WI38 (cell line): Measurements from ENCODE around the gene H2BW2.
"Not testable (repeated sequence)": the region's sequence is repeated elsewhere in the genome, so short reads cannot be mapped to it uniquely, and the experiment has no call there.

ENCODE experiments used
- H3K4me3 ChIP-seq: 2 replicates; pipeline ENCODE4 v1.5.1; 2011; ENCODE audit warnings: low read depth, mild to moderate bottlenecking, control low read depth, low read length
- TF ChIP-seq, protein P1 (sequence below): IDR thresholded peaks from 2 replicates; pipeline ENCODE4 v1.5.1; 2012; ENCODE audit warnings: low read depth, mild to moderate bottlenecking, control low read depth, low read length

H2BW2 gene

DNA sequence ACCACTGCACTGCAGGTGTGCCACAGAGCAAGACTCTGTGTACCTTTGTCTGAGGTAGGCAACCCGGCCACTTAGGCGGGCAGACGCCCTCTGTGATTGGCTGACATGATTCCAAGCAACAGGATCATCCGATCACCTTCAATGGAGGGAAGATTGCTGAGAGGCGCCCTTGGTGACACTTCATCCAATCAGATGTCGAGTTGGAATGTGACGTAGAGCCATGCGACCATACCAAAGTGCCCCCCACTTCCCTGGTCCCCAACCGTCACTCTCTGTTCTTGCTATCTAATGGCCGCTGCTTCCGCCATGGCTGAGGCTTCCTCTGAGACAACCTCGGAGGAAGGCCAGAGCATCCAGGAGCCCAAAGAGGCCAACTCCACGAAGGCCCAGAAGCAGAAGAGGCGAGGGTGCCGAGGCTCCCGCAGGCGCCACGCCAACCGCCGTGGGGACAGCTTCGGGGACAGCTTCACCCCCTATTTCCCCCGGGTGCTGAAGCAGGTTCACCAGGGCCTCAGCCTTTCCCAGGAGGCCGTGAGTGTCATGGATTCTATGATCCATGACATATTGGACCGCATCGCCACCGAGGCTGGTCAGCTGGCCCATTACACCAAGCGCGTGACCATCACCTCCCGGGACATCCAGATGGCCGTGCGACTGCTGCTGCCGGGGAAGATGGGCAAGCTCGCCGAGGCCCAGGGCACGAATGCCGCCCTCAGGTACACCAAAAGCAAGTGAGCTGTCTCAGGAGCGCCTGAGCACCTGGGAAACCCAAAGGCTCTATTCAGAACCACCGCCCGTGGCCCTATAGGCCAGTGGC, at the start of gene H2BW2:
H2BW2 (plus strand) TSS at position 268 of the 817 bp plus-strand sequence; CDS start at position 307, 39 bp downstream.
- no peak within 1 kb of the TSS for H3K4me3 ChIP-seq
- TF ChIP-seq, protein P1, sequence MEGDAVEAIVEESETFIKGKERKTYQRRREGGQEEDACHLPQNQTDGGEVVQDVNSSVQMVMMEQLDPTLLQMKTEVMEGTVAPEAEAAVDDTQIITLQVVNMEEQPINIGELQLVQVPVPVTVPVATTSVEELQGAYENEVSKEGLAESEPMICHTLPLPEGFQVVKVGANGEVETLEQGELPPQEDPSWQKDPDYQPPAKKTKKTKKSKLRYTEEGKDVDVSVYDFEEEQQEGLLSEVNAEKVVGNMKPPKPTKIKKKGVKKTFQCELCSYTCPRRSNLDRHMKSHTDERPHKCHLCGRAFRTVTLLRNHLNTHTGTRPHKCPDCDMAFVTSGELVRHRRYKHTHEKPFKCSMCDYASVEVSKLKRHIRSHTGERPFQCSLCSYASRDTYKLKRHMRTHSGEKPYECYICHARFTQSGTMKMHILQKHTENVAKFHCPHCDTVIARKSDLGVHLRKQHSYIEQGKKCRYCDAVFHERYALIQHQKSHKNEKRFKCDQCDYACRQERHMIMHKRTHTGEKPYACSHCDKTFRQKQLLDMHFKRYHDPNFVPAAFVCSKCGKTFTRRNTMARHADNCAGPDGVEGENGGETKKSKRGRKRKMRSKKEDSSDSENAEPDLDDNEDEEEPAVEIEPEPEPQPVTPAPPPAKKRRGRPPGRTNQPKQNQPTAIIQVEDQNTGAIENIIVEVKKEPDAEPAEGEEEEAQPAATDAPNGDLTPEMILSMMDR, result no peak

DNA sequence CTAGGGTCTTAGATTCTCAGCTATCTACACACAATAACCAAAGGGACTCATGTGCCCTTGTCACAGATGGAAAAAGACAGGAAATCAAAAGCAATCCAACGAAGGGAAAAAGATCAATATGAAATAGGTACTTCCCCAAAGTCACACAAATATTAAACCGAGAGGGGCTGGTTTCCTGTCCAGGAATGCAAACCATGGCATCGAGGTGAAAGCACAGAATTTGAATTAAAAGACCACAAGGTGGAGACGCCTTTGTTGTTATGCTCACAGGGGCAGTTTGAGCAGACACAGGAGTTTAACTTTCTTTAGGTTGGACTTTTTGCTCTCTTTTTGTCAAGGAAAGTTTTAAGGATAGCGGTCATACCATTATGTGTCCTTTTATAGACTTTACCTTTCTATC, 40.5 kb upstream of the H2BW2 start:
- TF ChIP-seq, protein P1, result no peak
- no peak overlapping the region for H3K4me3 ChIP-seq

GRCh38 chrX:104008831-104009230, 30.9 kb upstream of the H2BW2 start:
- H3K4me3 ChIP-seq, result no peak overlapping the region
- TF ChIP-seq, protein P1, result no peak

GRCh38 chrX:104013158-104013557, 26.6 kb upstream of the H2BW2 start:
- TF ChIP-seq, protein P1, result no peak
- H3K4me3 ChIP-seq, result no peak overlapping the region

- TF ChIP-seq, protein P1, result no peak
Measured at GRCh38 chrX:104013606-104014005, 26.1 kb upstream of the H2BW2 start, which contains the start of gene H2BW1. H2BW1 (minus strand) TSS chrX:104013708; CDS start chrX:104013576, 132 bp downstream.

DNA sequence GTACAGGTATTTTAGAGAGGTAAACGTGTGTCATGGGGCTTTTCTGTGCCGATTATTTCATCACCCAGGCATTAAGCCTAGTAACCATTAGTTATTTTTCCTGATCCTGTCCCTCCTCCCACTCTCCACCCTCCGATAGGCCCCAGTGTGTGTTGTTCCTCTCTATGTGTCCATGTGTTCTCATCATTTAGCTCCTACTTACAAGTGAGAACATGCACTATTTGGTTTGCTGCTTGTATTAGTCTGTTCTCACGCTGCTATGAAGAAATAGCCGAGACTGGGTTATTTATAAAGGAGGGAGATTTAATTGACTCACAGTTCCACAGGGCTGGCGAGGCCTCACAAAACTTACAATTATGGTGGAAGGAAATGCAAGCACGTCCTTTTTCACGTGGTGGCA, 24.2 kb upstream of the H2BW2 start:
- not testable (repeated sequence) for H3K4me3 ChIP-seq

More at GRCh38 chrX:104013606-104014005, 26.1 kb upstream of the H2BW2 start, which contains the start of gene H2BW1:
- H3K4me3 ChIP-seq, result no peak within 1 kb of the TSS

- TF ChIP-seq, protein P1, result no peak
- no peak overlapping the region for H3K4me3 ChIP-seq
Measured at GRCh38 chrX:104018126-104018525, 21.6 kb upstream of the H2BW2 start.
